AG09319 (cell line): ENCODE results near the gene DOK7.

Source experiments
- DNase-seq: peaks from one replicate; pipeline ENCODE4 v3.0.0-alpha.2; 2010; ENCODE audit warnings: low read depth; ENCODE audit errors: extremely low read depth
- TF ChIP-seq, protein P1 (sequence below): IDR thresholded peaks from 2 replicates; pipeline ENCODE4 v1.5.1; 2011; ENCODE audit warnings: low read depth, mild to moderate bottlenecking, inconsistent platforms, low read length, moderate library complexity

The DOK7 gene

GRCh38 chr4:3481783-3482393 is 18.8 kb downstream of the DOK7 start:
- TF ChIP-seq, protein P1, sequence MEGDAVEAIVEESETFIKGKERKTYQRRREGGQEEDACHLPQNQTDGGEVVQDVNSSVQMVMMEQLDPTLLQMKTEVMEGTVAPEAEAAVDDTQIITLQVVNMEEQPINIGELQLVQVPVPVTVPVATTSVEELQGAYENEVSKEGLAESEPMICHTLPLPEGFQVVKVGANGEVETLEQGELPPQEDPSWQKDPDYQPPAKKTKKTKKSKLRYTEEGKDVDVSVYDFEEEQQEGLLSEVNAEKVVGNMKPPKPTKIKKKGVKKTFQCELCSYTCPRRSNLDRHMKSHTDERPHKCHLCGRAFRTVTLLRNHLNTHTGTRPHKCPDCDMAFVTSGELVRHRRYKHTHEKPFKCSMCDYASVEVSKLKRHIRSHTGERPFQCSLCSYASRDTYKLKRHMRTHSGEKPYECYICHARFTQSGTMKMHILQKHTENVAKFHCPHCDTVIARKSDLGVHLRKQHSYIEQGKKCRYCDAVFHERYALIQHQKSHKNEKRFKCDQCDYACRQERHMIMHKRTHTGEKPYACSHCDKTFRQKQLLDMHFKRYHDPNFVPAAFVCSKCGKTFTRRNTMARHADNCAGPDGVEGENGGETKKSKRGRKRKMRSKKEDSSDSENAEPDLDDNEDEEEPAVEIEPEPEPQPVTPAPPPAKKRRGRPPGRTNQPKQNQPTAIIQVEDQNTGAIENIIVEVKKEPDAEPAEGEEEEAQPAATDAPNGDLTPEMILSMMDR: no peak
- no peak for DNase-seq

GRCh38 chr4:3482707-3483106 is 19.6 kb downstream of the DOK7 start:
- TF ChIP-seq, protein P1: no peak
- no peak for DNase-seq

DNA sequence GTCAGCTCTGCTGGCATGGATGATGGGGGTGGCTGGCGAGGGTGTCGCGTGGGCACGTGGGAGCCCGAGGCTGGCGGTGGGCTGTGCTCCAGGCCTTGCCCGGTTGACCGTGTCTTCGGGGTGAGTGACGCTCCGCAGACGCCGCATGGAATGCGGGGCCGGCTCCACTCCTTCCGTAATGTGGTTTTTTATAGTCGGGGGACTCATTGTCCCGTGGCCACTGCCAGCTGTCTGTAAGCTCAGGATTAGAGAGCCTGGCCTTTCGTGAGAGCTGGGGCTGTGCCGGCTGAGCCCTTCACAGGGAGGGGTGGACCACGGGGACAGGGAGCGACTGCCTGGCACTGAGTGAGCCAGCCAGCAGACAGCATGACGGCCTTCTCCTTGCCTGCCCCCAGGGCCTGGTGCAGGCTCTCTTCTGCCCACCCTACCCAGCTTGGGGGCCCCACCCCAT is 20.4 kb downstream of the DOK7 start:
- DNase-seq: no peak
- TF ChIP-seq, protein P1: no peak

DNA sequence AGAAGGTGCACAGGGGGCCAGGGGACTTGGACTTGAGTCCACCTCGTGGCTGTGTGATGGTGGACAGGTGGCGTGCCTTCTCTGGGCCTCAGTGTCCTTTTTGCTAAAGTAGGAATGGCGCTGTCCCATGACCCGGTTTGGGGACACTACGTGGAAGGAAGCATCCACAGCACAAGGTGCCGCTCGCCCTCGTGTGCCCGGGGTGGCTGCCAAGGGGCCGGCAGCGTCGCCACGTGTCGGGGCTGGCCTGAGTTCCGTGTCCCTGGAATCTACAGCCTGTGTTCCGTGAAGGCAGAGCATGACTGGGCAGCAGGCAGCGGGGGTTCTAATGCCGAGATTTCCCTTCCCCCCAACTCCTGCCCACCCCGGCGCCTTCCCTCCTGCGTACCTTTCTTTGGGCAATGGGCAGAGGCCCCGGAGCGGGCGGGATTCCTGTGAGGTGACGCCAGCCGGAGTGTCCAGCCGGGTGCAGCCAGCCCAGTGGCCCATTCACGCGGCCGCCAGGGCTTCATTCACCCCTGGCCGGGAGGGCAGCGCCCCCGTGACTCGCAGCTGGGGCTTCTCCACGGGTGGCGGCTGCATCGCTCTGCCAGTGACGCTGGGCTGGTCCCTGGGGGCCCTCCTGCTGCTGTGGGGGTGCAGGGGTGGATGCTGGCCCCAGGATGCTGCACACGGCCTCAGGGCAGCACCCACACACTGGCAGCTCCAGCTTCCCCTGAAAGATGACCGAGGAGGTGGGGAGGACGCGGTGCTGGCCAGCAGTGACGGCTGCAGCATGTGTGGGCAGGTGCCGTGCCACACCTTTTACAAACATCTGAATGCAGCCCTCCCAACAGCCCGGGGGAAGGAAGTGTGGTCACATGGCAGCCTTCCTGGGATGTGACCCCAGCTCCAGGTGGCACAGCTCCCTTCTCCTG is 21.2 kb downstream of the DOK7 start:
- TF ChIP-seq, protein P1: no peak
- no peak for DNase-seq

DNA sequence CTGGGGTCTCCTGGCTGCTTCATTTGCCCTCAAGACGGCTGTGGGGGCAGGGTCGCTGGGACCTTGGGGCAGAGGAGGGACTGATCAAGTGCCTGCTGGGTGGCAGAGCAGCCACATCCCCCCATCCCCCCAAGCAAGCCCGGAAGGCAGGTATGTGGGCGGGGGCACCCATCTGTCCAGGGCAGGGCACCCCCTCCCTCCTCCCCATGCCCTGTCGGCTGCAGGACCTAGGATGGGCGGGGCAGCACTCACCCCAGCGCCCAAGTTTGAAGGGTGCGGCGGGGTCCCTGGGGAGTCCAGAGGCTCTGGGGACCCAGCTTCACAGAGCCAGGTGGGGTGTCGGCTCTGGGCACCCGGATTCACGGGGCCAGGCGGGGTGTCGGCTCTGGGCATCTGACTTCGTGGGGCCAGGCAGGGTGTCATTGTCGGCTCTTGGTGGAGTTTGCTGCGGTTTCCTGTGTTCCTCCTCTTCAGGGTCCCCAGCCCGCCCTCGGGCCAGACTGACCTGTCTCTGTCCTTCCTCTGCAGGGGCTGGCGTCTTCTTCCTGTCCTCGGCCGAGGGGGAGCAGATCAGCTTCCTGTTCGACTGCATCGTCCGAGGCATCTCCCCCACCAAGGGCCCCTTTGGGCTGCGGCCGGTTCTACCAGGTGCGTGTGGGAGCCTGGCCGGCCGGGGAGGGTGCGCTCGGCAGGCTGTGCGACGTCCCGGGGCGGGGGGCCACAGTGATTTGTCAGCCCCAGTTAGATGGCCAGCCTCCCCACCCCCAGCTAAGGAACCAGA is 22.1 kb downstream of the DOK7 start:
- no peak for DNase-seq
- TF ChIP-seq, protein P1: no peak

- DNase-seq: no peak
- TF ChIP-seq, protein P1: no peak
Measured at GRCh38 chr4:3485886-3486540, 22.9 kb downstream of the DOK7 start.
